ENCODE measurements around the gene NFATC2. TPM values are rescaled to one million over a fixed set of nuclear protein-coding genes. Genes with fewer than 3 reads are reported as not detected.
"Not testable (repeated sequence)": the region's sequence is repeated elsewhere in the genome, so short reads cannot be mapped to it uniquely, and the experiment has no call there.

Gene NFATC2
- total RNA-seq, 1 donor from 2014 or later, result 10.6 TPM

DNA sequence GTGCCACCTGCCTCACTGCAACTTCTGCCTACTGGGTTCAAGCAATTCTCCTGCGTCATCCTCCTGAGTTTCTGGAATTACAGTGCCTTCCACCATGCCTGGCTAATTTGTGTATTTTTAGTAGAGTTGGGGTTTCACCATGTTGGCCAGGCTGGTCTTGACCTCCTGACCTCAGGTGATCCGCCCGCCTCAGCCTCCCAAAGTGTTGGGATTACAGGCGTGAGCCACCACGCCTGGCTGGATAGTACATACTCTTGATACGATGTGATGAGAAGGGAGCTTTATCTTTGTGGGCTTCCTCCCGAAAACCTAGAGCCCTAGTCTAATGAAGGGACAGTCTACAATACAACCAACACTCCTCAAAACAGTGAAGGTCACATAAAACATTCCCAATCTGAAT, 2.4 kb downstream of the NFATC2 start:
- DNase-seq (ENCODE audit: low spot score), result not testable (repeated sequence)

DNA sequence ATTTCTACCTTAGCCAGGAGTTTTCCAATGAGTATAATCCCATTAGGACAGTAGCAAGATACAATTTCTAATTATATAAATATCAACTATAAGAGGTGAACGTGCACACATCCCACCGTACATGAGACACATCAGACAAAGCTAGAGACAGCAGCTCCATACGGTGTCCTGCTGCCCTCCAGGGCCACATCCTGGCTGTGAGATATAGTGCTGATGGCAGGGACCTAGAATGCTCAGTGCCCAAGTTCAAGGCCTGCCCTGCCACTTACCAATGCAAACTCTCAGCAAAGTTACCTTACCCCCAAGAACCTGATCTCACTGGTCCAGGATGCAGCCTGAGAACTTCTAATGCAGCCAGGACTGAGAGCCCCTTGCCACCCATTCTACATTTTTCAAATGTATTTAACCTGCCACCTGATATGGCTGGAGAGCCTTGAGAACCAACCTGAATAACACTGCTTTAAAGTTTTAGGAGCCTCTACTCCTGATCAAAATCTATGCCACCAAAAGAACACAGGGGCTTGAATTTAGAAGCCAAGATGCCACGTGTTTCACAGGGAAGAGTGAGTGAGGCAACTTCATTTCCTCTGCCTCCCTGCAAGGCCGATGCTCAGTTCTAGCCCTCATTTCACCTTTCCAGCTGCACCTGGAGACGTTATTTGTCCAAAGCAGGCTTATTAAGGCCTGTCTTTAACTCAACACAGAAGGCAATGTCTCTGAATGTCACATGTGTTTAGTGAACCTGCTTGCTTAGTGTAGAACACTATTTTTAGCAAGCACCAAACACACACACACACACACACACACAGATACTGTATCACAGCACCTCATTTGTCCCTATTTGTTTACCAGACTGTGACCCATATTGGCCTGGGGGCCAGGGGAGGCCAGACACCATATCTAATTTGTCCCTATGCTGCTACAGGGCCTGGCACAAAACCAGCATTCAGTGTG, 6.1 kb downstream of the NFATC2 start:
- DNase-seq (ENCODE audit: low spot score), result no peak

DNA sequence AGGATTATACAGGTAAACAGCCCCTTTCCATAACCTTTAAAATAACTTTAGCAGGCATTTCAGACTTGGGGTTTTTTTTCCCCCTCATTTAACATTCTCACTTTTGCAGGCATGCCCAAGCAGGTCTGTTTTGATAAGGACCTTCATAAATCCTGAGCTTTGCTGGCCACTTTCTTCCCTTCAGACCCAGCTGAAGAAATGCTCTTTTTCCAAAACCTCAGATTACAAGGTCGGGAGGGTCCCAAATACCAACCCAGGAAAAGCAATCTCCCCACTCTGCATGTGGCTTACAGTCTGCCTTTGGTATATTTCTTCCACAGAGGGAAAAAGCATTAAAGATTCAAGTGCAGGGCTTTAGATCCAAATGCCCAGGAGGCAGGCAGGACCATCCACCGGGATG, 6.8 kb downstream of the NFATC2 start:
- DNase-seq (ENCODE audit: low spot score), result no peak

DNA sequence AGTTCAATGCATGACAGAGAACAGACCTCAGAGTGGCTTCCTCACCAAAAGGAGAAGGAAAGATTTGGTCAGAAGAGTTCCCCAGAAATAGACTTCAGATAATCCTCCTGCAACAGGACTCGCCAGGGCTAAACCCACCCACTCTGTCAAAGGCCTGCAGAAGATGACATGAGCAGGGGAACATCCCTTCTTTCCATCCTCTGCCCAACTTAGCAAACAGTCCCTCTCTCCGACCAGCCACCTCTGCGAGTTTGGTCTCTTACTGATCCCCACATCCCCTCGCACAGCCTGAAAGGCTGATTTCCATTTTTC, 7.5 kb downstream of the NFATC2 start:
- DNase-seq (ENCODE audit: low spot score), result no peak

DNA sequence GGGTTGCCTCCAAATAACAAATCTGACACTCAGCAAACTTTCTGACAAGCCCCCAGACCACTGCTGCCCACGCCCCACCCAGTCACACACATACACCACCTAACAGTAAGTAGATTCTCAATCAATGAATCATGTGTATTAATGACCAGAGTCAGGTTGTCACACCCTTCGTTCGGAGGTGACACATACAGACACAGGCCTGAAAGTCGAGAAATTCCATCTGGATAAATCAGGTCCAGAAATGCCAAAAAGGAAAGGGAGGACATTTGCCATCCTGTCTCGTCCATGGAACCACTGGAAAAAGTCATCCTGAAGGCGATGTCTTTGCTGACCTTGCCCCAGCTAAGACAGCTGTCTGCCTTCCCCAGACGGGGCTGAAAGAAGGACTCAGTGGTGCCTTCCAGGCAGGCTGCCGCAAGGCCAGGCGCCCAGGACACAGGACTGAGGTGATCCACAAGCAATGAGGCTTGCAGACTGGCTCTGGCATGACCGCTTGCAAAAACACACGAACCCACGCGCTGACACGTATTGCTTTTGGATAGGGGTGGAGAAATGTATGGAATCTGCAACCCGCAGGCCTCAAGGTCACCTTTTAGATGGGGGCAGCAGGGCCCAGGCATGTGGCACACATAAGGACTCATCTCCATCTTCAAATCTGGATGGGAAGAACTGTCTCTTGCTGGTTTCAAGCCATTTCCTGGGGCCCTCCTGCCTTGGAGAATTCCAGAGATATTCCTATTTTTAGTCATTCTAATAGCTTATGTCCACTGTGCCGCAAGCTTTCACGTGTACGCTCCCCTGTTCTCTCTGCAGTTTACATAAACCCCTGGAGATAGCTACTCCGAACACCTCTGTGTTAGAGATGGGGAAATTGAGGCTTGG, 9.0 kb downstream of the NFATC2 start:
- no peak for DNase-seq (ENCODE audit: low spot score)

DNA sequence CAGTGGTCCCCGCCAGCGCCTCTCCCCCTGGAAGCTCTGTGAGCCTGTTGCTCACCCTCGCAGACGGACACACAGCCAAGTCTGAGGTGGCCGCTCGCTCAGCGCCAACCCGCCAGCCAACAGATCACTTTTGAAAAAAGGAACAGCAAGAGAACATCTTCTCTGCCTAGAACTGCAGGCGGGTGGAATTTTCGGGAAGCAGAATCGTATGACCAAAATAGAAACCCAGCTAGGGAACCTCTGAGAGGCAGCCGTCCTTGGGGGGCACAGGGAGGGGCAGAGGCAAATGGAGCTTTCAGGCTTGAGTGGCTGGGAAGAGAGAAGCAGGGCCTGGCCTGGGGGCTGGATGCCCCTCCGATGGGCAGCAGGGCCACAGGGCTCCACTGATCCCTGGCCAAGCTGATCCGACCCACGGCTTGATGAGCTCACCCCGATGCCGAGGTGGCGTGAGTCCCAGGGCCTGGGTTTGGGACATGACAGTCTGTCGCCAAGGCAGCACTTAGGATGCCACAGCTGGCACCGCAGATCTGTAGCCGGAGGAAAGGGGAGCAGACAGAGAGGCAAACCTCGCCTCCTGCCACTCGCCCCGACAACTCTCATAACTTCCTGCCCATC, 9.8 kb downstream of the NFATC2 start:
- peak; percentile 77 for DNase-seq (ENCODE audit: low spot score)

DNA sequence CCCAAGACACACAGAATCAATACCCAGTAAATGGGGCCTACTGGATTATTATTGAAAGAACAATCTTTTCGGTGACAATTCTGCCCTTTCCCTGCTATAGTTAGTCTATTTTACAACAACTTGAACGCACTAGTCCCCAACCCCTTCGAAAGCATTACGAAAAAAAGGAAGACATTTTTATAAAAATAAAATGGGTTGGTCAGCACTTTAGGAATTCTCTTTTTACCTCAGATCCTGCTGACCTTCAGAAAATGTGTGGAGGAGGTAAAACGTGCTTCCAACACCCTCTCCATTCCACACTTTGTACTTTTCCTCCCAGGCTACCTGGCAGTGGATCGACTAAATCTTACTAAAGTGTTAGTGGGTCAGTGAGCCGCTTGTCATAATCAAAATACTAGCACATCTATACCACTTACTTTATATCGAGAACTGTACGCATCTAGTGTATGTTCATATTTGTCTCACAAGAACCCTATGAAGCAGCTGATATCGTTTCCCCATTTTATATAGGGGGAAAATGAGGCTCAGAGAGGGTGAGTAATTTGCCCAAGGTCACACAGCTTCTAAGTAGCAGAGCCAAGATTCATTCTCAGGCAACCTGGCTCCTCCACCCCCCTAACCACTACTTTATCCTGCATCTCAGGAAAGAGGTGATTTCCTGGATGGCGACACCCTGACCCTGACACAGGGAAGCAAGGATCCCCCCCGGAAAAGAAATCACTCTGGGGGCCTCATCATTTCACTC, 10.6 kb downstream of the NFATC2 start:
- no peak for DNase-seq (ENCODE audit: low spot score)

DNA sequence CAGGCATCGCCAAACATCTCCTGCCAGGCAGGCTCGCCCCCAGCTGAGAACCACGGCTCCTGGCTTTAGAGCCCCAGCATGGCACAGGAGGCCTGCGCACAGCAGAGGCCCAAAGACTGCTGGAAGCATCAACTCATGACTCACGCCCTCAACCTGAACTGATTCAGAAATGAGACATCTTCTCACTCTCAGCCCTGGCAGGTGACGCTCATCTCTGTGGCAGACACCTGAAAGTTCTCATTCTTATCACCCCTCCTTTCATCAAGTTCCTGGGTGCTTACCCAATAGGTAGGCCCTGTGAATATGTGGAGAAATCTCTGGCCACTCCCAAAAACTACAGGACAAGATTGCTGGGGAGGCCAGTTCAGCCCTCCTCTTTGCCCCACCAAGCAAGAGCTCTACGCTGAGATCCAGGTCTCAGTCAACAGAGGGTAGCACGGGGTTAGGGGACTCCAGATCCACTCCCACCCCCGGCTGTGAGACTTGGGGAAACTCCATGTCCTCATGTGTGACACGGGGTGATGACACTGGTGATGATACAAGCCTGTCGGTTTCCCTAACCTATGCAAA, 11.3 kb downstream of the NFATC2 start:
- DNase-seq (ENCODE audit: low spot score), result no peak

DNA sequence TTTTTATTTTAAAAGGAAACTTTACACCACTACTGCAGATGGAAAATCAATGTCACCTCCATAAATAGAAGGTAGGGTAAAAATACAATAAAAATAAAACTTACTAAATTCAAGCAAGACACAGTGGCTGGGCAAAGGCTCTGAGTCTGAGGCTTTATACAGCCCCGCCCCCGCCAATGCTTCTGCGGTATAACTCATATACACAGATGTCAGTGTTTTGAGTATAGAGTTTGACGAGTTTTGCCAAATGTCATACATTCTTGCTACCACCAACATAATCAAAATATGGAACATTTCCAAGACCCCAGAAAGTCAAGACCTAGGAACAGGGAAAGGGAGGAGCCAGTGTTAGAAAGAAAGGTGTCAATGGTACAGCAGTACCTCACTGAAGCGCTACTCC, 12.8 kb downstream of the NFATC2 start:
- DNase-seq (ENCODE audit: low spot score), result no peak

DNA sequence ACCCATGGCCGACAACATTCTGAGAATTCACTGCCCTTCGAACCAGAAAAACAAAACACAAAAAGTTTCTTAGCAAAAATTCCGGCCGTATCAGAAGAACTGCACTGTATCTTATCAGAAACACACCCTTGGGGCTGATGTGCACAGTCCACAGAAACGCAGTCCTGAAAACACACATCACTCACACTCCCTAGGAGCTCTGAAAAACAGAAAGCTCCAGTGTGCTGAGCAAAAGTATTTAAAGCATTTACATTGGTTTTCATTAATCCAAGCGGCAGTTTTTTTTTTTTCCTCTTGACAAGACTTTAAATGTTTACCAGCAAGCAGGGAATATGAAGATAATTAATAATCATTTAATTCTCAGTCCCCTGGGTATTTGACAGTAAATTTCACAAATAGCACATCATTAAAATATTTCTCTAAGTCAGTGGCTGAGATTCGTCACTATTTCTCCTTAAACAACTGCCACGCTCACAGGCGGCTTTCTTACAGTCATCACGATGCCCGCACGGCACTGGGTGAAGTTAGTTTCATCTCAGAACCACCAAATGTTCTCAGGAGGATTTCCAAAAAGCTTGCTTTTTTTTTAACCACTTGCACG, 13.3 kb downstream of the NFATC2 start:
- no peak for DNase-seq (ENCODE audit: low spot score)

DNA sequence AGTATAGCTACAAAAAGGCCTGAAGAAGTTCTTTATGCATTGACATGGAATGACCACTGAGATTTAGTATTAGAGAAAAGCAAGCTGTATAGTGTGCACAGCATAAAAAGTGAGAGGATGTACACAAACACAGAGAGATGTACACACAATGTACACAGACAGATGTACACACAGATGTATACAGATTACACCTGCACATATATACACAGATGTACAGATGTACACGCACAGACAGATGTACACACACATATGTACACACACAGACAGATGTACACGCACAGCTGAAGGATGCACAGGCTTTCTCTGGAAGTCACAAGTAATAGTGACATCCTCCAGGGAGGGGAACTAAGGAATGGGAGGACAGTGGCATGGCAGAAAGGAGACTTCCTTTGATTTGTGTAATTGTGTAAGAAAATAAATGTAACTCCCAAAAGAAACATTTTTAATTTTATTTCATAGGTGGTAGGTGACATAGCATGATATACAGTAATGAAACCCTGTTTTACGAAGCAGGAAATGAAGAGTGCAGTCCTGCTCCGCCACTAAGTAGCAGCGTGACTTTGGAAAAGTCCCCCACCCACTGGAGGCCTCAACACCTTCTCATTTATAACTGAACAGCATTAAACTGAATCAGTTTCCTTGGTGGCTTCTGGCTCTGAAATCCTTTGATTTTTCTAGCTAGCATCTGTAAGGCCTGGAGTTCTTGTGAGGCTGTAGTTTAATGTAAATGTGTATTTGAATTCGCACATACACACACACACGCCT, 14.1 kb downstream of the NFATC2 start:
- DNase-seq (ENCODE audit: low spot score), result no peak

DNA sequence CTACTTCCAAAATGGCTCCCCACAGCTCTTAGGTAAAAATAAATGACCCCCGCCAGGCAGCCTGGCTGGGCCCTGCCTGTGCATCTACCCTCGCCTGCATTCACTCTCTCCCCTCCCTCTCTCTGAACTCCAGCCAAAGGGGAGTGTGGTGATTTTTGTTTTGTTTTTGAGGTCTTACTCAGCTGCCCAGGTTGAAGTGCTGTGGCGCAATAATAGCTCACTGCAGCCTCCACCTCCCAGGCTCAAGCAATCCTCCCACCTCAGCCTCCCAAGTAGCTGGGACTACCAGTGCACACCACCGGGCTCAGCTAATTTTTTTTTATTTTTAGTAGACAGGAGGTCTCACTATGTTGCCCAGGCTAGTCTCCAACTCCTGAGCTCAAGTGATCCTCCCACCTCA, 15.8 kb downstream of the NFATC2 start:
- no peak for DNase-seq (ENCODE audit: low spot score)

DNA sequence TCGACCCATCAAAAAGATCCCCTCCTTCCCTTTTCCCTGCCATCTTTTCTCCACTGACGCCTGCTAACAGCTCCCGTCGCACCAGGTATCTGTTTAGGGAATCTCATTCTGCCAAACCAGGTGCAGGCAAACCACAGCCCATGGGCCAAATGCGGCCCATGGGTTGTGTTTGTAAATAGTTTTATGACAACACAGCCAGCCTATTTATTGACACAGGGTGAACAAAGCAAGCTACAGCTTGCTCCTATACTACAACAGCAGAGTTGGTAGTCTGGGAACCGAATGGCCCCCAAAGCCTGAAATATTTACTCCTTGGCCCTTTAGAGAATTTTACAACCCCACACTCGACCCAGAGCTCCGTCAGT, 16.4 kb downstream of the NFATC2 start:
- no peak for DNase-seq (ENCODE audit: low spot score)

DNA sequence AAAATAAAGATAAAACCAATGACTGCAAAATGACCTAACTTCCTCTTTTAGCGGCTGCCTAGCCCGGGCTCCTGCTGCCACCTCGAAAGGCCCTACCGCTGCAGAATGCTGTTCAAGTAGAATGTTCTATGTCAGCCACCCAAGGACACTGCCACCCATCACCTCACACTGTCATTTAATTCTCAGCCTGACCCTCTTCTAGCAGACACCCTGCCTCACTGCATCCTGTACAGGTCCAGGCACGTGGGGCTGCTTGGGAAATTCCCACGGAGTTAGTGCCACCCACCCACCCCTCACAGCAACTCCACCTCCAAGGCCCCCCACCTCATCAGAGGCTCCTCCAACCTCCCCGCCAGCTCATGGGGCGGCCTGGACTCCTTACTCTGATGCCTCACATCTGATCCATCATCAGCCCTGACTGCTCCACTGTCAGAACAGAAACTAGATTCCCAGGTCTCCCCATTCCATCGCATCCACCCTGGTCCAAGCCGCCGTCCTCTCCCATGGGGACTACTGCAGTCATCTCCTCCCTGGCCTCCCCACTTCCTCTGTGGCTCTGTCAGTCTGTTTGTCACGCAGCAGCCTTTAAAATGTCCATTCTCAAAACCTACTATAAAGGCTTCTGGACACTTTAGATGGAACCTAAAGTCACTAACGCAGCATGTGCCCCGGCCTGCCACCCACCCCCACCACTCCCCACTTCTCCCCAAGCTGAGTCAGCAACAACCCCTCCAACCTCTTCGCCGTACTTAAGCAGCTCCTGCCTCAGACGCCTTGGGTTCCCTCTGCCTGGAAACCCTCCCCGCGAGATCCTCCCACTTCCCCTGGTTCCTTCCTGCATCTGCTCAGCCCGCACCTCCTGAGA, 17.0 kb downstream of the NFATC2 start:
- DNase-seq (ENCODE audit: low spot score), result no peak

DNA sequence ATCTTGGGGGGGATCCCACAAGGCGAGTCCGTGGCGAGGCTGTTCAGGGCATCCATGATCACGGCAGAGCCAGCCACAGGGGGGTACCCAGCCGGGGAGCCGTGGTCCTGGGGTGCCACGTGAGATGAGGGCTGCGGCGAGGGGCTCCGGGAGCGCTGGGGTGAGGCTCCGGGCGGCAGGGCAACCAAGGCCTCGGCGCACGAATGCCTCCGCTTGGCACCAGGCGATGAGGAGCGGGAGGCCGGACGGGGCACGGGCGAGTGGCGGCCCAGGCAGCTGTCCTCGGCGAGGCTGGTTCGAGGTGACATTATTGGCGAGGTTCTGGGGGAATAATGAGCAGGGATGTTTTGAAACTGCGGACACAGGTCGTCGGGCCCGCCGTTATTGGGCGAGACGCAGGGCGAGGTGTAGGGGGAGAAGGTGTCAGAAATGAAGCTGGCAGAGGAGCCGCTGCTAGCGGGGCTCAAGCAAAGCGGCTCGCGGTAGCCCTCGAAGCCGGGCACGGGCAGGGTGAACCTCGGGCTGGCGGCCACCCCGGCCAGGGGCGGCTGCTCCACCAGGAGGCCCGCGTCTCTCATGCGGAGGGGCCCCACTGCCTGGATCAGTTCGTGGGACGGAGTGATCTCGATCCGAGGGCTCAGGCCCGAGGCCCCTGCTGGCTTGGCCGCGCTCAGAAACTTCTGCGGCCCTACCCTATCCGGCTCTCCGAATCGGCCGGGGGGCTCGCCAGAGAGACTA, 19.1 kb downstream of the NFATC2 start:
- no peak for DNase-seq (ENCODE audit: low spot score)

DNA sequence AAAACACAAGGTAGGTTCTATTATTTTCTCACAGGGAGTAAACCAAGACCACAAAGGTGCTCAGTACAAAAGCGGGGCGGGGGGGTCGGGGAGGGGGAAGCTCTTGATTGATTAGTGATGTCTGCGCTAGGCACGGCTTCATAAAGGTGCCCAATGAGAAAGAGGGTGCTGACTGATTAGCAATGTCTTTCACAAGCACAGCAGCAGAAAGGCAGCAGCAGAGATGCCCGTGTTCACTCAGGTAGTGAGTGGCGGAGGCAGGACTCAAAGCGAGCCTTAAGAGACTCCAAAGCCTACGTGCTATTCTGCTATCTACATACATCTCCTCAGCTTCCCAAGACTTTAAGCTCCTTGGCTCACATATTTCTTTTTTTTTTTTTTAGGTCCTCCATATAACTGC, 20.3 kb downstream of the NFATC2 start:
- DNase-seq (ENCODE audit: low spot score), result no peak

DNA sequence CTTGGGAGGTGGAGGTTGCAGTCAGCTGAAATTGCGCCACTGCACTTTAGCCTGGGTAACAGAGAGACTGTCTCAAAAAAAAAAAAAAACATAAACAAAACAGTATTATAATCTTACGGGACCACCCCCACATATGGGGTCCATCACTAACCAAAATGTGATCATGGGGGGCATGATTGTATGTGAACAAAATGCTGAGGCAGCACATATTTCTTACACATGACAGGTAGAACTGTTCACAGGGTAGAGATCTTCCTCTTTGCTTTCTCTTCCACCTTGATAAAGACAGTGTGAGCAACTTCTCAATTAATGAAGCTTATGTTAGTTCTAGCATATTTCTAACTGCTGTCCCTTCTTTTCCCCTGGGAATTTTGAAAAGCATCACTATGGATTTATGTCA, 24.7 kb downstream of the NFATC2 start:
- DNase-seq (ENCODE audit: low spot score), result no peak

DNA sequence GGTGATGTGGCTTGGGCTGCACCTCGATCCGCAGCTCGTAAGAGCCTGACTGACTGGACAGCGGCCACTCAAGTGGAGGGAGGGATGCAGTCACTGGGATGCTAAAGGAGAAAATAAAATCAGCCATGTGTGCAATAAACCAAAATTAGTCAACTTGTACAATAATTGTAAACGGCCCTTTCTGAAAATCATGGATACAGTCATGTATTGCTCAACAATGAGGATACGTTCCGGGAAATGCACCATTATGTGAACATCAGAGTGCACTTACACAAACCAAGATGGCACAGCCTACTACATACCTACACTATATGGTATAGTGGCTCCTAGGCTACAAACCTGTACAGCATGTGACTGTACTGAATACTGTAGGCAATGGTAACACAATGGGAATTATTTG, 25.7 kb downstream of the NFATC2 start:
- DNase-seq (ENCODE audit: low spot score), result no peak

DNA sequence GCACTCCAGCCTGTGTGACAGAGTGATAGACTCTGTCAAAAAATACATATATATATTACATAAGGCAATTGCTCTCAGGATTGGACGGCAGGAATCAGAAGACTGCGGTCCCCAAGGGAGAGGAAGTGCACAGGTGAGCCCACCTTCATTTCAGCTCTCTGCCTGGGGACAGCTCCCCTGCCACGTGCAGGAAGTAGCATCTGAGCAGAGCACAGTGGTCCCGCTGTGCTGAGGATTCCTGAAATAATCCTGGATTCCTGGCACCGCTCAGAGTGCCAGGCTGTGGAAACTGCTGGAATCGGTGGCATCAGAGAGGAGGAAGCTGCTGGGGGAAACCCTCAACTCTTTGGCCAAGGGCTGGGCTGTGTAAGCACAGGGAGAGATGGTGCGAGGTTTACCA, 27.7 kb downstream of the NFATC2 start:
- no peak for DNase-seq (ENCODE audit: low spot score)

All from ureter (tissue), 1 donor.